ENCODE data around the gene TBL1XR1. TPM values are rescaled to one million over a fixed set of nuclear protein-coding genes. Genes with fewer than 3 reads are reported as not detected.

The TBL1XR1 gene
- total and polyA plus RNA-seq, 2 of the 8 experiments (the other 6 are each of a cell fraction or from before 2014, with no cell fraction given) = 28.1 to 147 TPM

DNA sequence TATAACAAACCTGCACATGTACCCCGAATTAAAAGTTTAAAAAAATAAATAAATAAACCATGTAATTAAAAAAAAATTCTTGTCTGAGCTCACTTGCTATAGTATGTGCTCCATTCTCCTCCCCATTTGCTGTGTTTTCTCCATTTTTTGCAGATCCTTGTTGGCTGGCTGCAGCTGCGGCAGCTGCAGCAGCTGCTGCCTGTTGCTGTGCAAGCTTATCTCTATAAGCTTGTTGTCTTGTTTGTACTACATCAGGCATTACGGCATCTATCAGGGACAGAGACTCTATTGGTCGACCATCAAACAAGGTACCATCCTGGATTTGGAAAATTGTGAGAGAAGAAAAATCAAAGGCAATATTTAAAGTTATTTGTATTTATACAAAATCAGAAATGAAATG is 145.9 kb downstream of the TBL1XR1 start (continued):
- TF ChIP-seq EZH2 (IDR thresholded peaks at IDR 0.05; ENCODE audit: low read depth, low read length, severe bottlenecking) (no peak), KDM5A (IDR thresholded peaks at IDR 0.05; ENCODE audit: low read length) (no peak), E2F6 (IDR thresholded peaks at IDR 0.05) (no peak), EP300 (IDR thresholded peaks at IDR 0.05; ENCODE audit: borderline replicate concordance in 1 of 2, low read depth in 2 of 2, low read length in 2 of 2) (no peak), CBX5 (IDR thresholded peaks at IDR 0.05; ENCODE audit: low read depth, low read length) (no peak), BCL11A (IDR thresholded peaks at IDR 0.05; ENCODE audit: low read depth in 2 of 2, low read length in 2 of 2) (no peak), FOSL1 (IDR thresholded peaks at IDR 0.05; ENCODE audit: insufficient read depth, low read depth, low read length) (no peak), SIN3A (conservative IDR thresholded peaks at IDR 0.05 in 1 of 2, IDR thresholded peaks at IDR 0.05 in 1 of 2; ENCODE audit: low read depth in 1 of 2, low read length in 2 of 2) (no peak), NANOG (IDR thresholded peaks at IDR 0.05; ENCODE audit: insufficient read depth, low read depth, low read length, poor library complexity, severe bottlenecking) (no peak)

All from H1 (cell line).